ENCODE data around the gene LCA5L.

LCA5L gene

GRCh38 chr21:39367783-39368182 lies 77.8 kb downstream of the LCA5L start:
- TF ChIP-seq, protein P1, sequence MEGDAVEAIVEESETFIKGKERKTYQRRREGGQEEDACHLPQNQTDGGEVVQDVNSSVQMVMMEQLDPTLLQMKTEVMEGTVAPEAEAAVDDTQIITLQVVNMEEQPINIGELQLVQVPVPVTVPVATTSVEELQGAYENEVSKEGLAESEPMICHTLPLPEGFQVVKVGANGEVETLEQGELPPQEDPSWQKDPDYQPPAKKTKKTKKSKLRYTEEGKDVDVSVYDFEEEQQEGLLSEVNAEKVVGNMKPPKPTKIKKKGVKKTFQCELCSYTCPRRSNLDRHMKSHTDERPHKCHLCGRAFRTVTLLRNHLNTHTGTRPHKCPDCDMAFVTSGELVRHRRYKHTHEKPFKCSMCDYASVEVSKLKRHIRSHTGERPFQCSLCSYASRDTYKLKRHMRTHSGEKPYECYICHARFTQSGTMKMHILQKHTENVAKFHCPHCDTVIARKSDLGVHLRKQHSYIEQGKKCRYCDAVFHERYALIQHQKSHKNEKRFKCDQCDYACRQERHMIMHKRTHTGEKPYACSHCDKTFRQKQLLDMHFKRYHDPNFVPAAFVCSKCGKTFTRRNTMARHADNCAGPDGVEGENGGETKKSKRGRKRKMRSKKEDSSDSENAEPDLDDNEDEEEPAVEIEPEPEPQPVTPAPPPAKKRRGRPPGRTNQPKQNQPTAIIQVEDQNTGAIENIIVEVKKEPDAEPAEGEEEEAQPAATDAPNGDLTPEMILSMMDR (IDR thresholded peaks at IDR 0.05): no peak

- TF ChIP-seq, protein P1 (IDR thresholded peaks at IDR 0.05): no peak
Measured at GRCh38 chr21:39366563-39366962, 79.0 kb downstream of the LCA5L start.

- TF ChIP-seq, protein P1 (IDR thresholded peaks at IDR 0.05): no peak
Measured at GRCh38 chr21:39364949-39365348, 80.6 kb downstream of the LCA5L start.

- TF ChIP-seq, protein P1 (IDR thresholded peaks at IDR 0.05): no peak
Measured at GRCh38 chr21:39363607-39364555, 81.7 kb downstream of the LCA5L start.

- TF ChIP-seq, protein P1 (IDR thresholded peaks at IDR 0.05): no peak
Measured at GRCh38 chr21:39362733-39363132, 82.8 kb downstream of the LCA5L start.

DNA sequence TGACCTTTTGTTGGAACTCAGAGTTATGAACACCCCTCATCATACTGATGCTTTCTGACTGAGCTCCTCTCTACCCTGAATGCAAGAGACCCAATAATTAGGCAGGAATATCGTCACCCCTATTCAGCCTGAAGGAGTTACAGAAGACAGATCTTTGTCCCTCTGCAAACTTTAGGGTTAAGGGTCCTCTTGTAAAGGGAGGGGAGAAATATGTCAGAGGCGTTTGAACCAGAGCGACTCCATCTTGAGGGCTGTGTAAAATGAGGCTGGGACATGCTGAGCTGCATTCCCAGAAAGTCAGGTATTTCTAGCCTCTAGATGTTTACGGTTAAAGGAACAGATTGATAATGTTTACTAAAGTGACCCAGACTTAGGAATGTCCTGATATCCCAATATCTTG lies 86.2 kb downstream of the LCA5L start:
- TF ChIP-seq, protein P1 (IDR thresholded peaks at IDR 0.05): no peak

Data from LNCAP (cell line).